ENCODE measurements around the gene GAB2.
"Not testable (repeated sequence)": the region's sequence is repeated elsewhere in the genome, so short reads cannot be mapped to it uniquely, and the experiment has no call there.

The GAB2 gene

DNA sequence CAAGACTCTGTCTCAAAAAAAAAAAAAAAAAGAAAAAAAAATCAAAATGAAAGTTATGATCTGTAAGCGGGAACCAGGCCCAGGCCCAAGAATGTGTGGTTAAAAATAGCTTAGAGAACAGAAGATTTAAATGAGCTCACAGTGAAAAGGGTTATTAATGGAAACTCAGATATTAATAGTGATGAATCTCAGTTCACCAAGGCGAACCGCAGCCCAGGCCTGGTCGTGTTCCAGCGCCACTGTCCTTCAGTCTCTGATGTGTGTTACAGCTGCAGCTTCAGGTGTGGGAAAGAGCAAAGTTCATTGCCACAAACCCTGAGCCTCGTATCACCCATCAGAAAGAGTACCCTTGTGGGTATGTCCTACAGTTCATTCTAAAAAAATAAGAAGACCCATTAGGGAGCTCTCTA, 107.1 kb downstream of the GAB2 start:
- DNase-seq: no peak

DNA sequence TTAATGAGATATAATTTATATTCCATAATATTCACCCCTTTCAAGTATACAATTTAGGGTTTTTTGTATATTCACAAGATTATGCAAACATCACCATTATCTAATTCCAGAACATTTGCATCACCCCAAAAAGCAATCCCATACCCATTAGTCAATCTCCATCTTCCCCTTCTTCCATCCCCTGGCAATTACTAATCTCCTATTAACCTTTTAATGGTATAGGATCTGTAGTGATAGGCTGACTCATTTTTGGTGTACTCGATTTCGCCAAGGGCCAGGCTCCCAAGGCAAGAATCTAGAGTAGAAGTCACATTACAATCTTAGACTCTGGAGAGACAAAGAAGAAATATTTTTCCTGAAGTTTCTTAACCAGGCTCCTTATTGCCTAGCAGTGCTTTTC, 113.4 kb downstream of the GAB2 start:
- no peak for DNase-seq

DNA sequence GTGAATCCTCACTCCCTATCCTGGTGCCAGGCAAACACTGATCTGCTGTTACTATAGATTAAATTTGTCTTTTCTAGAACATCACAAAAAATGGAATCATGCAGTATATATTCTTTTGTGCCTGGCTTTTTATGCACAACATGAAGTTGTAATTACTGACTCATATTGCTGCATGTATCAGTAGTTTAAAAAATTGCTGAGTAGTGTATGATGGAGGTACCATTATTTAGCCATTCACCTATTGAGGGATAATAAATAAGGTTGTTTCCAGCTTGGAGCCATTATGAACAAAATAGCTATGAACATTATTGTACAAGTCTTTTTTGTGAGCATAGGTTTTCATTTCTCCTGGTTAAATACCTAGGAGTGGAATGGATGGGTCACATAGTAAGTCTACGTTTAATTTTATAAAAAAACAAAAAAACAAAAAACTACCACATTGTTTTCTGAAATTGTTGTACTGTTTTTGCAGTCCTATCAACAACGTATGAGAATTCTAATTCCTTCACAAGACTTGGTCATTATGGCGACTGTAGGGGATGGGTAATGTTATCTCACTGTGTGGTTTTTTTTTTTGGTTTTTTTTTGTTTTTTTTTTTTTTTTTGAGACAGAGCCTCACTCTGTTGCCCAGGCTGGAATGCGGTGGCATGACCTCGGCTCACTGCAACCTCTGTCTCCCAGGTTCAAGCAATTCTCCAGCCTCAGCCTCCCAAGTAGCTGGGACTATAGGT, 117.3 kb downstream of the GAB2 start:
- DNase-seq: no peak

GRCh38 chr11:78299000-78299710, 118.5 kb downstream of the GAB2 start:
- DNase-seq: no peak

GRCh38 chr11:78298291-78298771, 119.3 kb downstream of the GAB2 start:
- no peak for DNase-seq

- no peak for DNase-seq
These were observed 121.4 kb downstream of the GAB2 start for GRCh38 chr11:78295991-78296930.

DNA sequence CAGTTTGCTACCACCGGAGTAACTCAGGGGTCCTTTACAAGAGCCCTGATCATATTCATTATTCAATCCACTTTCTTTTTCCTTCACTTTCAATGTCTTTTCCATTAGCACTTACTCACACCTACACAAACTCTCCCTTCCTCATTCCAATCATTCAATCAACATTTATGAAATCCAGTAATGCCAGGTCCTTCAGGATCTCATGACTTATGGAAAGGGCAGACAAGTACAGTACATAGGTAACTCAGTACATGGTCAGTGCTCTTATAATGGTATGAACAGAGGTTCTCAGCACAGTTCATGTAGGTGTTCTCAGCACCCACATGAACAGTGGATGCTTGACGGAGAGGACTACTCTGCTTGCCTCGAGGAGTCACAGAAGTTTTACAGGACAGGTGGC, 122.3 kb downstream of the GAB2 start:
- DNase-seq: no peak

DNA sequence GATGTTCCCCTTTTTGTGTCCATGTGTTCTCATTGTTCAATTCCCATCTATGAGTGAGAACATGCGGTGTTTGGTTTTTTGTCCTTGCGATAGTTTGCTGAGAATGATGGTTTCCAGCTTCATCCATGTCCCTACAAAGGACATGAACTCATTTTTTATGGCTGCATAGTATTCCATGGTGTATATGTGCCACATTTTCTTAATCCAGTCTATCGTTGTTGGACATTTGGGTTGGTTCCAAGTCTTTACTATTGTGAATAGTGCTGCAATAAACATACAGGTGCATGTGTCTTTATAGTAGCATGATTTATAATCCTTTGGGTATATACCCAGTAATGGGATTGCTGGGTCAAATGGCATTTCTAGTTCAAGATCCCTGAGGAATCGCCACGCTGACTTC, 123.5 kb downstream of the GAB2 start:
- DNase-seq: not testable (repeated sequence)

GRCh38 chr11:78293536-78293935, 124.1 kb downstream of the GAB2 start:
- DNase-seq: no peak

DNA sequence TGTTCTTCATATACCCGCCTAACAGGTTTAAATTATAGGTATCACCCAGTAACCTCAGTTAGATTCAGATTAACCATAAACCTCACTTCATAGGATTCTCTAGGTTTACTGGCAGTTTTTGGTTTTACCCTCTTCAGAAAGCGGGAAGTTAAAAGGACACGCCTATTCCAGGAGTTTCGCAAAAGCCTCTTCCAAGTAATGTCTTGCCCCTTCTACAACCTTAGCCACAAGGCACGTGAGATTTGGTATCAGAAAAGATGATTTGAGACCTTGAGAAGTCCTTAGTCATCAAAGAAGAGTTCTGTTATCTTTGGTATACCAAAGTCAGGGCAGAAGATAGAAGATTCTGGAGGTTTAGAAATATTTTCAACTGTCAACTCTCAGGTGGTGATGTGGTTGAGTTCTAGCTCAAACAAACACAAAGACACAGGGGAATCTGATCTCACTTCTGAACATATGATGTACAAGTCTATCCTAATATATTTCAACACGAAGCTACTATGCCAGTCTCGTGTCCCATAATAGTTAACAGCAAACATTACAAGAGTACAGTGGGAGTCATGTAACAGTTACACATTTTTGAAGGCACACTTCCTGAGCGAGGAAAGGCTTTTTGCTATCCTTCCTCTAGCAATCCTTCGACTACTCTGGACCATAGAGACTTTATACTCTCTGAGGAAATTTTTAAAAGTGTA, 125.4 kb downstream of the GAB2 start:
- DNase-seq: peak in 1 of 6 experiments; percentile 4

DNA sequence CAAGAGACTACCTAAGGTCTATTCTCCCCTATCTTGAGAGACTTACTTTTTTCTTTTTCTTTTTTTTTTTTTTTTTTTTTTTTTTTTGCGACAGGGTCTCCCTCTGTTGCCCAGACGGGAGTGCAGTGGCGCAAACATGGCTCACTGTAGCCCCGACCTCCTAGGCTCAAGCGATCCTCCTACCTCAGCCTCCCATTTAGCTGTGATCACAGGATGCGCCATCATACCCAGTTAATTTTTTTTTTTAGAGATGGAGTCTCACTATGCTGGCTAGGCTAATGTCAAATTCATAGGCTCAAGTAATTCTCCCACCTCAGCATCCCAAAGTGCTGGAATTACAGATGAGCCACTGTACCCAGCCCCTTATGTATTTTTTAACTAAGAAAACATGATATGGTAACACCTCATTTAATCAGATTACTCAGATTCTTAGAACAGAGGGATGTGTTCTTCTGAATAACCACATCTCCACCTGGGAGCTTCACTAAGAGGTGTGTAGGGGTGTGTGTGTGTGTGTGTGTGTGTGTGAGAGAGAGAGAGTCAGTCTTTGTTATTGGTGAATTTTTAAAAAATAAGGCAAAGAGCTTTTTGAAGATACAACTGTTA, 126.0 kb downstream of the GAB2 start:
- no peak for DNase-seq

GRCh38 chr11:78290293-78291176, 127.1 kb downstream of the GAB2 start:
- no peak for DNase-seq

- DNase-seq: no peak
These were observed 127.9 kb downstream of the GAB2 start for GRCh38 chr11:78289552-78290292.

DNA sequence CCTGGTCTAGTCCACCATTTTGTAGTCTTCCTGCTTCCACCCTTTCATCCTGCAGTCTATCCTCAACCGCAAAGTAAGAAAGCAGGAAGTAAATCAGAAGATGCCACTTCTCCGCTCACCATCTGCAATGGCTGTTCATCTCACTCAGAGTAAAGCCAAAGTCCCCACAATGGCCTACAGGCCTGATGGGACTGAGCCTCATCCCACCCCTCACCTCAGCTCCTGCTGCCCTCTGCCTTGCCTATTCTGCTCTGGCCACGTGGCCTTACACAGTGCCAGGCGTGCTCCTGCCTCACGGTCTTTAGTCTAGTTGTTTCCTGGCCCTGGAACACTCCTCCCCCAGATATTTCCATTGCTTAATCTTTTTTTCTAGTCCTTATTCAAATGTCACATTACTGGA, 133.4 kb downstream of the GAB2 start:
- DNase-seq: no peak

DNA sequence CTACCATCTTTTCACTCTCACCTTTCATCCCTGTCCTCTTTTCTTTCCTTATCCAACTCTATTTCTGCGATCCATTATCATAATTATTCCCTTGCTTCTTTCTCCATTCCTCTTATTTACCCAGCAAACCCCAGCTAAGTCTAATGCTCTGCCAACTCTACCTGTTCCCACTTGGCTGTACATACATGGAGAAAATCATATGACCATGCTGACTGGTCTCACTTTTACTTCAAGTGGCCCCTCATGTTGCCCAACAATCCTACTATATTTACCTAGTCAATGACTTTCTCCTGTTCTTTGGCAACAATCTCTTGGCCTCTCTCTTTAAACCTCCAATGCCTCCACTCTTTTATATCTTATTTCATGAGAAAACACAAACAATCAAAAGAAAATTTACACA, 134.8 kb downstream of the GAB2 start:
- DNase-seq: no peak

GRCh38 chr11:78281511-78281910, 136.1 kb downstream of the GAB2 start:
- DNase-seq: no peak

- no peak for DNase-seq
These were observed 140.2 kb downstream of the GAB2 start for GRCh38 chr11:78277314-78277994.

GRCh38 chr11:78276311-78276710, 141.3 kb downstream of the GAB2 start:
- no peak for DNase-seq

GRCh38 chr11:78274739-78275138, 142.9 kb downstream of the GAB2 start:
- no peak for DNase-seq
